IgD-negative memory B cell (primary cell): ENCODE measurements around the gene ARL3. TPM values are rescaled to one million over a fixed set of nuclear protein-coding genes. Genes with fewer than 3 reads are reported as not detected.
"Not testable (repeated sequence)": the region's sequence is repeated elsewhere in the genome, so short reads cannot be mapped to it uniquely, and the experiment has no call there.

Source experiments
- H3K27ac Mint-ChIP-seq, 3 donors: one replicate each; pipeline ENCODE4 v1.8.0; 2020 to 2022; ENCODE audit warnings: mild to moderate bottlenecking in 3 of 3, mixed read lengths in 3 of 3, moderate library complexity in 1 of 3
- H3K27me3 Mint-ChIP-seq: one replicate; pipeline ENCODE4 v1.8.0; 2021; ENCODE audit warnings: mixed read lengths
- H3K36me3 Mint-ChIP-seq: one replicate; pipeline ENCODE4 v1.8.0; 2020; ENCODE audit warnings: mild to moderate bottlenecking, mixed read lengths
- H3K4me1 Mint-ChIP-seq, 3 donors: one replicate each; pipeline ENCODE4 v1.8.0; 2020 to 2022; ENCODE audit warnings: mixed read lengths in 3 of 3, mild to moderate bottlenecking in 1 of 3
- H3K4me3 Mint-ChIP-seq, 4 donors: one replicate each; pipeline ENCODE4 v1.8.0; 2020 to 2022; ENCODE audit warnings: mild to moderate bottlenecking in 4 of 4, mixed read lengths in 4 of 4, moderate library complexity in 3 of 4
- H3K9me3 Mint-ChIP-seq, 3 donors: one replicate each; pipeline ENCODE4 v1.8.0; 2020 to 2021; ENCODE audit warnings: mixed read lengths in 3 of 3, mild to moderate bottlenecking in 1 of 3
- polyA plus RNA-seq: library from polyadenylated mRNA; unstranded; fragments of 300-500 nt; fragmentation: Illumina TruSeq; gene quantifications from one replicate; pipeline ENCODE4 v1.2.3, GENCODE V29; 2021

The ARL3 gene
- polyA plus RNA-seq = 3.8 TPM

- Mint-ChIP-seq H3K4me1 (peaks cover 28 to 37% (median 29%) of the 10 kb centered on the region in 3 donors), H3K36me3 (peaks cover 2% of the 10 kb centered on the region), H3K4me3 (peak within 1 kb of the TSS; percentile 87 to 97 (median 94)), H3K9me3 (no peaks in the 10 kb centered on the region), H3K27ac (peak within 1 kb of the TSS; percentile 90 to 95 (median 94)), H3K27me3 (no peaks in the 10 kb centered on the region)
Measured at GRCh38 chr10:102713814-102714620, at the start of gene ARL3. TSS of gene ARL3 (minus strand) at chr10:102714397. CDS start at chr10:102714275, 122 bp downstream.

- no peak overlapping the region for H3K27ac Mint-ChIP-seq
- peaks cover 11 to 19% (median 13%) of the 10 kb centered on the region in 3 donors for H3K4me1 Mint-ChIP-seq
- peaks cover 12% of the 10 kb centered on the region for H3K36me3 Mint-ChIP-seq
- H3K9me3 Mint-ChIP-seq = peaks cover 0 to 2% (median 0%) of the 10 kb centered on the region in 3 donors
- H3K27me3 Mint-ChIP-seq = no peaks in the 10 kb centered on the region
- H3K4me3 Mint-ChIP-seq = peak overlapping the region in 1 of 4 donors; percentile 23
Measured at GRCh38 chr10:102763037-102763607, 48.9 kb upstream of the ARL3 start.

- H3K36me3 Mint-ChIP-seq = peaks cover 12% of the 10 kb centered on the region
- H3K9me3 Mint-ChIP-seq = peaks cover 0 to 2% (median 0%) of the 10 kb centered on the region in 3 donors
- no peaks in the 10 kb centered on the region for H3K27me3 Mint-ChIP-seq
- peak overlapping the region in 2 of 4 donors; percentile 18 to 23 for H3K4me3 Mint-ChIP-seq
- H3K27ac Mint-ChIP-seq = no peak overlapping the region
- peaks cover 7 to 15% (median 14%) of the 10 kb centered on the region in 3 donors for H3K4me1 Mint-ChIP-seq
Measured at GRCh38 chr10:102762401-102763015, 48.3 kb upstream of the ARL3 start.

- H3K4me1 Mint-ChIP-seq = peaks cover 10 to 19% (median 17%) of the 10 kb centered on the region in 3 donors
- no peak overlapping the region for H3K4me3 Mint-ChIP-seq
- no peaks in the 10 kb centered on the region for H3K27me3 Mint-ChIP-seq
- peaks cover 0 to 2% (median 0%) of the 10 kb centered on the region in 3 donors for H3K9me3 Mint-ChIP-seq
- H3K36me3 Mint-ChIP-seq = peaks cover 12% of the 10 kb centered on the region
- no peak overlapping the region for H3K27ac Mint-ChIP-seq
Measured at GRCh38 chr10:102761981-102762380, 47.8 kb upstream of the ARL3 start.

- H3K36me3 Mint-ChIP-seq = peaks cover 13% of the 10 kb centered on the region
- peak overlapping the region in 1 of 4 donors; percentile 22 for H3K4me3 Mint-ChIP-seq
- peaks cover 0 to 2% (median 0%) of the 10 kb centered on the region in 3 donors for H3K9me3 Mint-ChIP-seq
- H3K4me1 Mint-ChIP-seq = peaks cover 14 to 23% (median 17%) of the 10 kb centered on the region in 3 donors
- H3K27ac Mint-ChIP-seq = no peak overlapping the region
- no peaks in the 10 kb centered on the region for H3K27me3 Mint-ChIP-seq
Measured at GRCh38 chr10:102759497-102760210, 45.5 kb upstream of the ARL3 start.

GRCh38 chr10:102758933-102759262 is 44.7 kb upstream of the ARL3 start:
- Mint-ChIP-seq H3K4me1 (peaks cover 15 to 23% (median 18%) of the 10 kb centered on the region in 3 donors), H3K36me3 (peaks cover 13% of the 10 kb centered on the region)
- not testable (repeated sequence) for H3K9me3 Mint-ChIP-seq, H3K27me3 Mint-ChIP-seq, H3K27ac Mint-ChIP-seq, H3K4me3 Mint-ChIP-seq

- Mint-ChIP-seq H3K27ac (no peak overlapping the region), H3K36me3 (peaks cover 13% of the 10 kb centered on the region), H3K4me1 (peaks cover 17 to 23% (median 23%) of the 10 kb centered on the region in 3 donors), H3K4me3 (no peak overlapping the region), H3K9me3 (peaks cover 0 to 2% (median 0%) of the 10 kb centered on the region in 3 donors), H3K27me3 (no peaks in the 10 kb centered on the region)
Measured at GRCh38 chr10:102758240-102758932, 44.2 kb upstream of the ARL3 start.

- Mint-ChIP-seq H3K36me3 (peaks cover 13% of the 10 kb centered on the region), H3K4me1 (peaks cover 20 to 33% (median 22%) of the 10 kb centered on the region in 3 donors), H3K4me3 (no peak overlapping the region), H3K9me3 (peaks cover 0 to 2% (median 0%) of the 10 kb centered on the region in 3 donors), H3K27ac (no peak overlapping the region), H3K27me3 (no peaks in the 10 kb centered on the region)
Measured at GRCh38 chr10:102757323-102757722, 43.1 kb upstream of the ARL3 start.

- no peak overlapping the region for H3K27ac Mint-ChIP-seq
Measured at GRCh38 chr10:102753718-102754117, 39.5 kb upstream of the ARL3 start.

GRCh38 chr10:102752934-102753664 is 38.9 kb upstream of the ARL3 start:
- Mint-ChIP-seq H3K4me3 (peak overlapping the region in 1 of 4 donors; percentile 67), H3K27ac (peak overlapping the region in 2 of 3 donors; percentile 28 to 78), H3K36me3 (peaks cover 2% of the 10 kb centered on the region), H3K27me3 (no peaks in the 10 kb centered on the region), H3K9me3 (no peaks in the 10 kb centered on the region), H3K4me1 (peaks cover 21 to 35% (median 24%) of the 10 kb centered on the region in 3 donors)

More at GRCh38 chr10:102753718-102754117, 39.5 kb upstream of the ARL3 start:
- peaks cover 20 to 34% (median 24%) of the 10 kb centered on the region in 3 donors for H3K4me1 Mint-ChIP-seq
- peaks cover 6% of the 10 kb centered on the region for H3K36me3 Mint-ChIP-seq
- no peak overlapping the region for H3K4me3 Mint-ChIP-seq
- no peaks in the 10 kb centered on the region for H3K27me3 Mint-ChIP-seq
- H3K9me3 Mint-ChIP-seq = peaks cover 0 to 2% (median 0%) of the 10 kb centered on the region in 3 donors

GRCh38 chr10:102752266-102752930 is 38.2 kb upstream of the ARL3 start:
- no peaks in the 10 kb centered on the region for H3K27me3 Mint-ChIP-seq
- H3K27ac Mint-ChIP-seq = peak overlapping the region in 2 of 3 donors; percentile 27 to 78
- H3K4me1 Mint-ChIP-seq = peaks cover 19 to 35% (median 23%) of the 10 kb centered on the region in 3 donors
- H3K9me3 Mint-ChIP-seq = no peaks in the 10 kb centered on the region
- peaks cover 2% of the 10 kb centered on the region for H3K36me3 Mint-ChIP-seq
- H3K4me3 Mint-ChIP-seq = peak overlapping the region in 1 of 4 donors; percentile 67

- Mint-ChIP-seq H3K36me3 (no peaks in the 10 kb centered on the region), H3K27ac (no peak overlapping the region), H3K4me3 (peak overlapping the region; percentile 68 to 95 (median 94)), H3K4me1 (peaks cover 28 to 40% (median 30%) of the 10 kb centered on the region in 3 donors), H3K27me3 (no peaks in the 10 kb centered on the region), H3K9me3 (peaks cover 0 to 4% (median 0%) of the 10 kb centered on the region in 3 donors)
Measured at GRCh38 chr10:102745157-102745556, 31.0 kb upstream of the ARL3 start.
